ENCODE data around the gene CASKIN1.
"Not testable (repeated sequence)": the region's sequence is repeated elsewhere in the genome, so short reads cannot be mapped to it uniquely, and the experiment has no call there.

The CASKIN1 gene

DNA sequence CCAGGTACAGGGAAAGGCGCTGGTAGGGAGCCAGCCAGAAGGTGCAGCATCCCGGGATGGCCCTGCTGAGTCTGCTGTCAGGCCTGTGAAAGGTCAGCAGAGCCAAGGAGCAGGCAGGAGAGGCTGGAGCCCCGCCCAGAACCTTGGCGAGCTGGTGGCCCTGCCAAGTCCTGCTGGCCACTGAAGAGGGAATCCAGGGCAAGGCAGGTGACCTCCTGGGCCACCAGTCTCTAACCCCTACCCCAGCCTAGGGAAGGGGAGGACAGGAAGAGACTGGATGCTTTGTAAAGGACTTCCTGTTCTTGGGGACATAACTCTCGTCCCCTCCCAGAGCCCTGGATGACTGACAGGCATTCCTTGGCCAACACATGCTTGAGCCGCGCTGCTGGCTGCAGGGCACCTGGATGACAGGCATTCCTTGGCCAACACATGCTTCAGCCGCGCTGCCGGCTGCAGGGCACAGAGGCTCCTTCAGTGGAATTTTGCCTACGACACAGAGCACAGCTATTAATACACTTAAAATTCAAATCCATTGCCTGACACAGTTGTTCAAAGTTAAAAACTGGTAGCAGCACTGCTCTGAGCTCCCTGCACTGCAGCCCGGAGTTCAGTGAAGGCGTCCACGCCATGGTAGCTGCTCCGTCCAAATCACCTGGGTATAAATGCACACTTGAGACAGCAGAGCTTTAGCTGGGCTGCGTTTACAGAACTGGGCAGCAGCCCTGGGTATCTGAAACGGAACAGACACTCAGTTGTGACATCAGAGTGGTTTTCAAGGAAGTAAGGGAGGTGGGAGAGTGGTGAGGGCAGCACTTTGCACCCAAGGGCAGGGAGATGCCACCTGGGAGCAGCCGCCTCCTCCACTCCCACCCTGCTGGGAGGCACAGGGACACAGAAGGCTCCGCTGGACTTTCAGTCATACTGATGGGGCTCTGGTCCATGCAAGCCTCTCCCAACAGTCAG, 16.2 kb upstream of the CASKIN1 start:
- no peak for DNase-seq (ENCODE audit: insufficient read length, low spot score)
- no peak for FAIRE-seq

DNA sequence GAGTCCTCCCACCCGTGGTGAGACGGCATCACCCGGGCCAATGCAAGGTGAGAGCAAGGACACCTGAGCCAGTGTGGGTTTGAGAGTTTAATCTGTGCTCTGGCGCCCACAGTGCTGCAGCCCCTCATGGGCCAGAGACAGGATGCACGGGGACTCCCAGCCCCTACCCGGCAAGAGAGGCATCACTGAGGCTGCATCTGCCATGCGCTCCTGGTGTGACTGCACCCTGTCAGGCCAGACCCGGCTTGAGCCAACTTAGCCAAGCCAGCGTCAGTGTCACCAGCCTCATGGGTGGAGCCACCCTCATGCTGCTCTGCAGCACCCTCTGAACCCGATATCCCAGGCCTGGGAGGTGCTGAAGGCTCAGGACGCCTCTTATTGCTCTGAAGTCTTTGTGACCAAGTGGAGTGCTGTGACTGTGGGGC, 15.5 kb upstream of the CASKIN1 start:
- FAIRE-seq, result no peak
- DNase-seq (ENCODE audit: insufficient read length, low spot score), result no peak

DNA sequence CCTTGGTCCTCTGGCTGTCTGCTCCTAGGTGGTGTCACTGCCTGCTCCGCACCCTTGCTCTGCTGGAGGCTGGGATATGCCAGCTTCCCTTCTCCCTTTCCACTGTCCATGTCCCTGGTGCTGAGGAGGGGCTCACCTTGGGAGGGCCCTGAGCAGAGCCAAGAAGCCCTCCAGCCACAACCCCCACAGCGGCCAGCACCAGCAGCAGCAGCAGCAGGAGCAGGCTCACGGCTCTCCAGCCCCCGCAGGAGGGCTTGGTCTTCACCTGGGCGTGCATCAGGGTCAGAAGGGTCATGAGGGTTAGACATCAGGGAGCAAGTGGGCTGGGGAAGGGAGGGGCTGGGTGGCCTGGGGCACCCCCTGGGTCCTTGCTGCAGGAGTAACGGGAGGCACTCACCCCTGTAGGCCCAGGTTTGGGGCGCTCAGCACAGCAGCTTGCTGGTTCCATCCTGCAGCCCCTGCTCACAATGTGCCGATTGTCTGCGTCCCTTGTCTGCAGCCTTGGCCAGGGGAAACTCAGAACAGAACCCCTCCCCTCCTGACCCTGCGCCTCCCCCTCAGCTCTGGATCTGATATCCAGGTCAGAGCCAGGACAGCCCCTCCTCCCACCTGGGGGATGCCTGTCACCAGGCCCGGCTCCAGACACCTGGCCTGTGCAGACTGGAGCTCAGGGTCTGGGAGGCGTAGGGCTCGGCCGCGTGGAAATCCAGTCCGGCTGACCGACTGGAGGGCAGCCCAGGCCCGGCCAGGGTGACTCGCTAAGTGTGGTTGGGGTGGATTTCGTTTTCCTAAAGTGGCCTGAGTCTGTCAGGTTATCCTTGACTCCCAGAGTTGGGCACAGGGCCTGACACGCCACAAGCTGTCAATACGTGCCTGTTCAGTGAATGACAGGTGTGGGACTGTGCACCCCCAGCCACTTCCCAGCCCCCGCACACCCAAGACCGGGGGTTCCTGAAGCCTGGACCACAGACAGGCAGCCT, 14.3 kb upstream of the CASKIN1 start, which contains the start of gene BRICD5:
BRICD5 (minus strand) TSS at position 478 of the 980 bp plus-strand sequence; CDS start at position 448, 30 bp downstream.
- DNase-seq (ENCODE audit: insufficient read length, low spot score) (no peak), FAIRE-seq (no peak)

DNA sequence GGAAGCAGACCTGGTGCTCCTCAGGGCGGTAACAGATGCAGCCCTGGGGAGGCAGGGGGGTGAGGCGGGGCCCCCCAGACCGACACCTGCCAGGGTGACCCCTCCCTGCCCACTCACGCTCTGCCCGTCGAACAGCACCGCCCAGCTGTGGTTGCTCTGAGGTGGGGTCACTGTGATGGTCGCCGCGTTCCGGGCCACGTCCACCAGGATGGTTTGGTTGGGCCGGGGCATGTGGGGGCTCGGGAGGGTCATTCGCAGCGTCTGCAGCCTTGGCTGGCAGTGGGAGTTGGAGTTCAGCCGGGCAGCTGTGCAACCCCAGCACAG, 13.6 kb upstream of the CASKIN1 start:
- no peak for DNase-seq (ENCODE audit: insufficient read length, low spot score)
- no peak for FAIRE-seq

DNA sequence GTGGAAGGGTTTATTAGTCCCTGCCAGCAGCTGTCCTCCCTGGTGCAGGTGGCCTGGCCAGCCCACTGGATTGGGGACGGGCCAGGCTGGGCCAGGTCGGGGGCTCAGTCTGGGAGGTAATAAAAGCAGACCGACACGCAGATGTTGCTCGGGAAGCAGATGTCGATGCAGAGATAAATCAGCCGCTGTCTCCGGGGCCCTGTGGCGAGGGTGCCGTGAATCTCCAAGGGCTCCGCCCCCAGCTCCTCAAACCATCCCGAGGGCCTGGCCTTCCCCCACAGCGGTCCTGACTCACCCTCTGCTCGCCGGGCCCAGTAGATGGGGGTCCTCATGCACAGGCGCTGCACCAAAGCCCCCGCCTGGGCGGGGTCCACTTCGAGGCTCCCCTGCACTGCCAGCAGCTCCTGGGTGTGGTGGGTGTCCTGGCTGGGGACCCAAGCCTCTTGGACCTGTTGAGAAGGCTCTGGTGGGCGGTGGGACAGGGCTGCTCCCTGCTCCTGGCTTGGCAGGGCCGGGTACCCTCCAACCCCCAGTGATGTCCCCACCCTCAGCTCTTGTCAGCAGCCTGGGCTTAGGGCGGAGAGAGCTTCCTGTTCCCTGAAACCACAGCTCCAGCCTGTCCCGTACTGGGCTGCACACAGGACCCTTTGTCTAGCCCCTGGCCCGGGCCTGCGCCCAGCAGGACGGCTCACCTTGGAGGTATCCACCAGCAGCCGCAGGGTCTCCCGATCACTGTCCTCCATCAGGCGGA, 13.0 kb upstream of the CASKIN1 start:
- DNase-seq (ENCODE audit: insufficient read length, low spot score) (no peak), FAIRE-seq (no peak)

DNA sequence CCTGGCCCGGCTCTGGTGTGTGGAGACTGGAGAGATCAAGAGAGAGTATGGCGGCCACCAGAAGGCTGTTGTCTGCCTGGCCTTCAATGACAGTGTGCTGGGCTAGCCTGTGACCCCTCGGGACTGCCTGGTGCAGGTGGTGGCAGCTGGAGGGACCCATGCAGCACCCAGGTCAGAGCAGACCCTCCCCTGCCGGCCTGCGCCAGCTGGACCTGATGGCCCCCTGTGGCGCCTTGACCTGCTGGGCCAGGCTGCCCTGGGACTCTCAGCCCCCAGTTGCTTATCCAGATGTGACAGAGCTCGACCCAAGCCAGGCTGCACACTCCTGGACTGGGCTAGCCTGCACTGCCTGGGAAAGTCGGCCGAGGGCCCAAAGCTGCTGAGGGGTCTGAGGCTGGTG, 12.4 kb upstream of the CASKIN1 start:
- no peak for DNase-seq (ENCODE audit: insufficient read length, low spot score)
- FAIRE-seq, result no peak

DNA sequence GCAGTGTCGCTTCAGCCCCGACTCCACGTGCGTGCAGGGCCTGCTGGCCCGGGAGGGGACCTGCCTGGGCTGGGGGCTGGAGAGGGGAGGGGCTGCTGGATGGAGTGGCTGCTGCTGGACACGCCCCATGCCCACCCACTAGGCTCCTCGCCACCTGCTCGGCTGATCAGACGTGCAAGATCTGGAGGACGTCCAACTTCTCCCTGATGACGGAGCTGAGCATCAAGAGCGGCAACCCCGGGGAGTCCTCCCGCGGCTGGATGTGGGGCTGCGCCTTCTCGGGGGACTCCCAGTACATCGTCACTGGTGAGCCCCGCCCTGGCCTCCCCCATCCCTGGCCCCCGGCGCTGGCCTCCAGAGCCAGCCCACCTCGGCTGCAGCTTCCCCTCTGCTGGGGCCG, 11.9 kb upstream of the CASKIN1 start:
- no peak for FAIRE-seq
- no peak for DNase-seq (ENCODE audit: insufficient read length, low spot score)

DNA sequence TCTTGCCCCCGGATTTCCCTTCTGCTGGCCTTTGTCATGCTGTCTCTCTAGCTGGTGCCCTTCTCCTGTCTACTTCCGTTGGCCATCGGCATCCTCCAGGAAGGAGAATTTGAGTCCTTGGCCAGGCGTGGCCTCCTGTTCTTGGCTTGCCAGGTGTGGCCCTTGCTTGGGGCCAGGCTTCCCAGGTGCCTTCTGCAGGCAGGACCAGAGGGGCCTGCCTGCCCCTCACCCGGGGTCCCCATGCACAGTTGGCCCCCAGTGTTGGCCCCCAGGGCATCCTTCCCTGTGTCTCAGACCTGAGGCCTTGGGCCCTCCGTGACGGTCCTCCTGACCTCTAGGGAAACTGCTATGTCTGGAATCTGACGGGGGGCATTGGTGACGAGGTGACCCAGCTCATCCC, 11.5 kb upstream of the CASKIN1 start:
- FAIRE-seq, result no peak
- no peak for DNase-seq (ENCODE audit: insufficient read length, low spot score)

DNA sequence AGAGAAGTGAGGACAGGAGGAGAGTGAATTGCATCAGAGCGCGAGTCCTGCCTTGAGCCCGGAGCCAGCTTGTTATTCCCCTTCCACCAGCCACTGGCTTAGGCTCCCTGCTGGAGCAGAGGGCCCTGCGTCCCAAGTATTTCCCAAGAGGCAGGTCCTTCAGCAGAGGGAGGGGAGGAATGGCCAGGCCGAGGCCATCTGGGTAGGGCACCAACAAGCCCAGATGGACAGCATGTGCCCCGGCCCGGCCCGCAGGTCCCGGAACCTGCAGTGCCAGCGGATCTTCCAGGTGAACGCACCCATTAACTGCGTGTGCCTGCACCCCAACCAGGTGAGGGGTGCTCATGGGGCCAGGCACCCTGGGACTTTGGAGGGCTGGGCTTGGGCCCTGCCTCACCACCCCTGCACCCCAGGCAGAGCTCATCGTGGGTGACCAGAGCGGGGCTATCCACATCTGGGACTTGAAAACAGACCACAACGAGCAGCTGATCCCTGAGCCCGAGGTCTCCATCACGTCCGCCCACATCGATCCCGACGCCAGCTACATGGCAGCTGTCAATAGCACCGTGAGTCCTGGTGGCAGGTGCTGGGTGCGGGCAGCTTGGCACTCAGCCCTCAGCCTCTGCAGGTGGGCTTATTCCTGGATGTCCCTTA, 10.5 kb upstream of the CASKIN1 start:
- no peak for FAIRE-seq

DNA sequence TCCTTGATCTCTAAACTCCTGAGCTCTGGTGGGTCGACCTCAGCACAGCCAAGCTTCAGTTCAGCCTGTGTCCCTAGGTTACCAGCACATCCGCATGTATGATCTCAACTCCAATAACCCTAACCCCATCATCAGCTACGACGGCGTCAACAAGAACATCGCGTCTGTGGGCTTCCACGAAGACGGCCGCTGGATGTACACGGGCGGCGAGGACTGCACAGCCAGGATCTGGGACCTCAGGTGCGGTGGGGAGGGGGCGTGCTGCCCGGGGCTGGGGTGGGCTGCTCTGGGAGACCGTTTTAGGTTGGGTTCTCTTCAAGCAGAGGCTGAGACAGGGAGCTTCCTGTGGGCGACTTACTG, 10.0 kb upstream of the CASKIN1 start:
- peak; percentile 16 for FAIRE-seq
- DNase-seq (ENCODE audit: insufficient read length, low spot score), result no peak

More for the DNA sequence above, 10.5 kb upstream of the CASKIN1 start:
- DNase-seq (ENCODE audit: insufficient read length, low spot score), result no peak

DNA sequence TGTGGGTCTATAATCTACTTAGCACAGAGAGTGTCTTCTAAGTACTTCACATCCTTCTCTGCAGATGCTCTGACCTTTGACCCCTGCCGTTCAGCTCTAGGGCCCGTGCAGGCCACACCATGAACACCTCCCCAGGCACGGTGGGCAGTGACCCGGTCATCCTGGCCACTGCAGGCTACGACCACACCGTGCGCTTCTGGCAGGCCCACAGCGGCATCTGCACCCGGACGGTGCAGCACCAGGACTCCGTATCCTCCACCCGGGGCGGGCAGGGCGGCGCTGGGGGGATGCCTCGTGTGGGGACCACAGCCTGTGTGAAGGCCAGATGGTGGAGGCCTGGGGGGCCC, 9.5 kb upstream of the CASKIN1 start:
- FAIRE-seq (peak; percentile 23), DNase-seq (ENCODE audit: insufficient read length, low spot score) (no peak)

DNA sequence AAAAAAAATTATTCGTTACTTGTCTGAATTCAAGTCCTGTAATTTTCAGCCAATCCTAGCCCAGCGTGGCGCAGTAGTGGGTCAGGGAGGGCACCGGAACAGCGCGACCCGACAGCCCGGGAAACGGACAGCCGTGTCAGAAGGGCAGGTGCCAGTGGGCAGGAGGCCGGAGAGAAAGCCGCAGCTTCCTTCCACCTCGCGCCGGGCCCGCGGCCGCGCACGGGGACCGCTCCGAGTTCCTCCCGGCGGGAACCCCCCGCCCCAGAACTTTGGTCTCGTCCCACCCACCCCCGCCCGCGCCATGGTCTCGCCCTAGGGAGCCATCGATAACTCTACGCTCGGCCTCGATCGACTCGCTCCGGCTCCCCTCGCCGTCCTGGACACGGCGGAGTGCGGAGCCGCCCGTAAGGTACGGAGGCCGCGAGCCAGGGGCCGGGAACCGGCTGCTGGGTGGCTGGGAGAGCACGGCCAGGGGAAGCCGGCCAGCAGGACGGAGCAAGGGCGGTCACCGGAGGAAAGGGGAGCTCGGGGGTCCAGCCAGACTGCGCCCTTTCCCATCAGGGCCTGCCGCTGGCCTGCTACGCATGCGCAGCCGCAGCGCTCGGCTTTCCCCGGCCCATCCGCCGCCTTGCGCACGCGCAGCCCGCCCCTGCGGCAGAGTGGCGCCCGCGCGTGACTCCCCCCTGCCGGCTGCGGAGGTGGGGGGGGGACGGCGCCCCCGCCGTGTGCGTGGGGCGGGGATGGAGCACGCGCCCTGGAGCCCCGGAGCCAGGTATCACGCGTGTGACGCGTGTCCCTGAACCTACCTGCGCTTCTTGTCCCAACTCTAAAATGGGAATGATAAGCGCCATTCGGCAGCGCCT, 8.9 kb upstream of the CASKIN1 start, which contains the start of gene MLST8:
MLST8 (plus strand) TSS at position 351 of the 863 bp plus-strand sequence. CDS start 632 bp downstream, outside the sequence.
- DNase-seq (ENCODE audit: insufficient read length, low spot score) (peak; percentile 95), FAIRE-seq (peak; percentile 84)

DNA sequence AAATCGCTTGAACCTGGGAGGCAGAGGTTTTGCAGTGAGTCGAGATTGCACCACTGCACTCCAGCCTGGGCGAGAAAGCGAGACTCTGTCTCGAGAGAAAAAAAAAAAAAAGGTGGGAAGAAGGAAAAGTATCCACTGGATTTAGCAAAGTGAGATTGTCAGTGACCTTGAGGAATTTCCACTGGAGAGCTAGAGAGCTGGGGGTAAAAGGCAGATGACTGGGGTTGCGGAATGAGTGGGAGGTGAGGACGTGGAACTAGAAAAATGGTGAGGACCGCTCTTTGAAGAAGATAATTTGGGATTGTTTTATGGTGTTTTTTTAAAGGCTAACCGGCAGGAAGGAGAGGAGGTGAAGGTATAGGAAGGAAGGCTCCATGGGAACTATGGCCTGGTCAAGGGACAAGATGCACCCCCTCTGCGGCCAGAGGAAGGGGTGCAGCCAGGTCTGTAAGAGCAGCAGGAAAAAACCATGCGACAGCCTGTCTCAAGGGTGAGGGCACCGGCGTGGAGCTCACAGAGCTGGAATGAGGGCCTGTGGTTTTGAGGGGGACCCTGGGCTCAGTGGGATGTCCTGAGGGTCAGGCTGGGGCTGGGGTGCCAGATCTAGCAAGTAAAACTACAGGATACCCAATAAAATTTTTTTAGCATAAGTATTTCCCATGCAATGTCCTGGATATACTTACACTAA, 8.2 kb upstream of the CASKIN1 start:
- DNase-seq (ENCODE audit: insufficient read length, low spot score), result no peak
- FAIRE-seq, result no peak

DNA sequence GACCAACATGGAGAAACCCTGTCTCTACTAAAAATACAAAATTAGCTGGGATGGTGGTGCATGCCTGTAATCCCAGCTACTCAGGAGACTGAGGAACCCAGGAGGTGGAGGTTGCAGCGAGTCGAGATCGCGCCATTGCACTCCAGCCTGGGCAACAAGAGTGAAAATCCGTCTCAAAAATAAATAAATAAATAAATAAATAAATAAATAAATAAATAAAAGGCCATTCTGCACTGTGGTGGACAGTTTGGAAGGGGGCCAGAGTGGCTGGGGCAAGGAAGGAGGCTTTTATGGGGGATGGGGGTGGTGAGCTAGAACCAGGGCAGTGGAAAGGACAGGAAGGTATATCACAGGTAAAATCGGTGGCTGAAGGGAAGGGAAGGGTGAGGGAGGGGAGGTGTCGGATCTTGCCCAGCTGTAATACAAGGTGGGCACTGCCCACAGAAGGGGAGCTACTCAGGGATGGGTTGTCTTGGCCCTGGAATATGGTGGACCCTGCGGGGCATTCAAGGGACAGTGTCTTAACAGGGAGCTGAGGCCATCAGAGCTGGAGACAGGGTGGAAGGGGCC, 6.8 kb upstream of the CASKIN1 start:
- FAIRE-seq; DNase-seq (ENCODE audit: insufficient read length, low spot score): not testable (repeated sequence)

DNA sequence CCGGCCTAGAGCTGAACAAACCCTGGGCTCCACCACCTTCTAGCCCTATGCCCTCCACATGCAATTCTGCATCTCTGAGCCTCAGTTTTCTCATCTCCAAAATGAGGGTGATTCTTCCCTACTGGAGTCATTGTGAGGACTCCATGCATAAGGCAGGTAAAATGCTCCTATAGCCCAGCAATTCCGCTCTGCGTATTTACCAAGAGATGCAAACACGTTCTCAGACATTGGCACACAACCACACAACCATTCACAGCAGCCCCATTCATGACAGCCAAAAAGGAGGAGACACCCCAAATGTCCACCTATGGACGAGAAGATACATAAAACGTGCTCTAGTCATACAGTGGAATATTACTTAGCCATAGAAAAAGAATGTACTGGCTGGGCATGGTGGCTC, 3.9 kb upstream of the CASKIN1 start:
- FAIRE-seq (no peak), DNase-seq (ENCODE audit: insufficient read length, low spot score) (no peak)

DNA sequence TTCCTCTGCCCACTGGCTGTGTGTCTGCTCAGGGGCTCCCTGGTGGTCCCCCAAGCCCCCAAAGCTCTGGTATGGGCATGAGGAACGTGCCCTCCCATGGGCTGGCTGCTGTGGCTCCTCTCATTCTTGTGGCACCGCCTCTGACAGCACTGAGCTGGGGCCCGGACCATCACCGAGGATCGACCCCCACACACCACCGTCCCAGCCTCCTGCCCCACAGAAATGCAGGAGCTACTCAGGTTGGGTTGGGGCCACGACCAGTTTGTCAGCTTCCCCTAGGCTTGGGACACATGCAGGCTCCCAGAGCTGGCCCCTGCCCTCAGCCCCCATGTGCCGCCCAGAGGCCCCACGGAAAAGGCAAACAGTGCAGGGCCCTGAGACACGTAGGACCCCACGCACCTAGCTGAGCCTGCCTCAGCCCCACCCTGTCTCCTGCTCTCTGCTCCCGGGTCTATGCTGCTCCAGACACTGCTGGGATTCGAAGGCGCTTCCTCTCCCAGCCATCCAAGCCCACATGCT, 3.3 kb upstream of the CASKIN1 start:
- FAIRE-seq (no peak), DNase-seq (ENCODE audit: insufficient read length, low spot score) (no peak)

DNA sequence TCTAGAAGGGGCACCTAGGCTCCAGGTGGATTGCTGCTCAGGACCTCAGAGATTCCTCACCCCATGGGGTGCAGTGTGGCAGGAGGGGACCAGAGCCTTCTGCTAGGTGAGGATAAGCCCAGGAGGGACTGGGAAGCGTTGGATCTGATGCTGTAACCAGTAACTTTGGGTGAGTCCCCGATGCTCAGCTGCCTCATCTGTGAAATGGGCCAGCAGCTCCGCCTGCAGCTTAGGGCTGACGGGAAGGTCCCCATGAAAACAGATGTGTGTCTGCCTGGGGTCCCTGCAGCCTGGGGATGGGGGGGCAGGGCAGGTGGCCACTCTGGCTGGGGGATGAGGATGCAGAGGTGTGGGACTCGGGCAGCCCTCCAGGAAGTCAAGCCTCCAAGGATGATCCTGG, 2.7 kb upstream of the CASKIN1 start:
- no peak for DNase-seq (ENCODE audit: insufficient read length, low spot score)
- no peak for FAIRE-seq

DNA sequence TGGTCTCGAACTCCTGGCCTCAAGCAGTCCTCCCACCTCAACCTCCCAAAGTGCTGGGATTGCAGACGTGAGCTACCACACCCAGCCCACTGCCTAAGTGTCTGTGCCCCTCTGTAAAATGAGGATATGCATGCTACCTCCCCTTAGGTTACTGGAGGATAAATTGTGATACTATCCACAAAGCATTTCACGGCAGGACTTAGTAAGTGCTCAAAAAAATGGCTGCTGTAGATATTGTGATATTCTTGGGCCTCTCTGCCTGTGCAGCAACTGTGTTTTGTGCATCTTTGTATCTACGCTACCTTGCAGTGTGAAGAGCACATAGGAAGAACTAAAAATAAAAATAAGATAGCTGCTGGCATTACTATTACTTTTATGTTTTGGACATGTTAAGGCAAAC, 1.9 kb upstream of the CASKIN1 start:
- no peak for DNase-seq (ENCODE audit: insufficient read length, low spot score)
- no peak for FAIRE-seq
